Muscle layer of colon (tissue), 2 donors: Measurements from ENCODE around the gene PLA2G6.

Experiments
- H3K27ac ChIP-seq: one replicate; pipeline ENCODE4 v1.7.0; 2013; ENCODE audit warnings: low read depth, mild to moderate bottlenecking, low read length, moderate library complexity
- H3K27me3 ChIP-seq, 2 donors: one replicate each; pipeline ENCODE4 v1.7.0; 2013; ENCODE audit warnings: low read length in 2 of 2, mild to moderate bottlenecking in 2 of 2; ENCODE audit not compliant: insufficient read depth in 2 of 2, control insufficient read depth in 1 of 2
- H3K36me3 ChIP-seq: one replicate; pipeline ENCODE4 v1.7.0; 2013; ENCODE audit warnings: mild to moderate bottlenecking, low read length; ENCODE audit not compliant: insufficient read depth
- H3K4me1 ChIP-seq: one replicate; pipeline ENCODE4 v1.7.0; 2013; ENCODE audit warnings: mild to moderate bottlenecking, low read length; ENCODE audit not compliant: insufficient read depth
- H3K4me3 ChIP-seq, 2 donors: one replicate each; pipeline ENCODE4 v1.7.0; 2013; ENCODE audit warnings: low read length in 2 of 2, low read depth in 1 of 2, mild to moderate bottlenecking in 1 of 2, moderate library complexity in 1 of 2
- H3K9ac ChIP-seq: one replicate; pipeline ENCODE4 v1.7.0; 2013; ENCODE audit warnings: low read length
- H3K9me3 ChIP-seq: one replicate; pipeline ENCODE4 v1.7.0; 2013; ENCODE audit warnings: mild to moderate bottlenecking, low read length
- donor health status: abdominal sarcoma.
- donor health status: Adenocarcinoma of cecum.

The PLA2G6 gene

GRCh38 chr22:38221407-38221806, 39.8 kb upstream of the PLA2G6 start:
- Histone ChIP-seq H3K9me3 (no peaks in the 10 kb centered on the region), H3K27ac (no peak overlapping the region), H3K27me3 (no peaks in the 10 kb centered on the region), H3K9ac (no peak overlapping the region), H3K4me3 (no peak overlapping the region), H3K4me1 (peaks cover 27% of the 10 kb centered on the region), H3K36me3 (peaks cover 15% of the 10 kb centered on the region)

- H3K4me1 ChIP-seq: peaks cover 27% of the 10 kb centered on the region
- no peak overlapping the region for H3K9ac ChIP-seq
- peaks cover 13% of the 10 kb centered on the region for H3K36me3 ChIP-seq
Observed at GRCh38 chr22:38220653-38221386, 39.2 kb upstream of the PLA2G6 start.

GRCh38 chr22:38220163-38220562, 38.5 kb upstream of the PLA2G6 start:
- Histone ChIP-seq H3K27ac (no peak overlapping the region), H3K36me3 (peaks cover 11% of the 10 kb centered on the region), H3K9me3 (no peaks in the 10 kb centered on the region), H3K4me1 (peaks cover 27% of the 10 kb centered on the region), H3K9ac (no peak overlapping the region), H3K4me3 (no peak overlapping the region), H3K27me3 (no peaks in the 10 kb centered on the region)

More at GRCh38 chr22:38220653-38221386, 39.2 kb upstream of the PLA2G6 start:
- H3K9me3 ChIP-seq: no peaks in the 10 kb centered on the region
- H3K27ac ChIP-seq: no peak overlapping the region
- H3K27me3 ChIP-seq: no peaks in the 10 kb centered on the region
- H3K4me3 ChIP-seq: no peak overlapping the region

GRCh38 chr22:38219632-38220031, 38.0 kb upstream of the PLA2G6 start:
- H3K4me3 ChIP-seq: no peak overlapping the region
- H3K36me3 ChIP-seq: peaks cover 6% of the 10 kb centered on the region
- no peaks in the 10 kb centered on the region for H3K27me3 ChIP-seq
- H3K27ac ChIP-seq: peak overlapping the region; percentile 3
- no peaks in the 10 kb centered on the region for H3K9me3 ChIP-seq
- no peak overlapping the region for H3K9ac ChIP-seq
- H3K4me1 ChIP-seq: peaks cover 27% of the 10 kb centered on the region

- H3K9me3 ChIP-seq: no peaks in the 10 kb centered on the region
- peak overlapping the region; percentile 31 for H3K9ac ChIP-seq
- peaks cover 29% of the 10 kb centered on the region for H3K4me1 ChIP-seq
- H3K4me3 ChIP-seq: no peak overlapping the region
- H3K27me3 ChIP-seq: no peaks in the 10 kb centered on the region
- peak overlapping the region; percentile 76 for H3K27ac ChIP-seq
- H3K36me3 ChIP-seq: no peaks in the 10 kb centered on the region
Observed at GRCh38 chr22:38218661-38219622, 37.3 kb upstream of the PLA2G6 start.

GRCh38 chr22:38215156-38216038, 33.8 kb upstream of the PLA2G6 start:
- Histone ChIP-seq H3K27ac (no peak overlapping the region), H3K4me1 (peaks cover 32% of the 10 kb centered on the region), H3K27me3 (no peaks in the 10 kb centered on the region), H3K9ac (no peak overlapping the region), H3K36me3 (no peaks in the 10 kb centered on the region), H3K9me3 (no peaks in the 10 kb centered on the region), H3K4me3 (no peak overlapping the region)

GRCh38 chr22:38214302-38215056, 32.8 kb upstream of the PLA2G6 start:
- Histone ChIP-seq H3K4me1 (peaks cover 25% of the 10 kb centered on the region), H3K9ac (no peak overlapping the region), H3K27ac (no peak overlapping the region), H3K4me3 (peak overlapping the region in 1 of 2 donors; percentile 16), H3K36me3 (no peaks in the 10 kb centered on the region), H3K27me3 (no peaks in the 10 kb centered on the region), H3K9me3 (no peaks in the 10 kb centered on the region)

GRCh38 chr22:38213990-38214301, 32.3 kb upstream of the PLA2G6 start:
- no peaks in the 10 kb centered on the region for H3K27me3 ChIP-seq
- peak overlapping the region in 1 of 2 donors; percentile 16 for H3K4me3 ChIP-seq
- no peaks in the 10 kb centered on the region for H3K9me3 ChIP-seq
- H3K36me3 ChIP-seq: no peaks in the 10 kb centered on the region
- H3K27ac ChIP-seq: no peak overlapping the region
- no peak overlapping the region for H3K9ac ChIP-seq
- H3K4me1 ChIP-seq: peaks cover 19% of the 10 kb centered on the region

- Histone ChIP-seq H3K27ac (no peak overlapping the region), H3K9ac (no peak overlapping the region), H3K4me1 (peaks cover 16% of the 10 kb centered on the region), H3K4me3 (no peak overlapping the region), H3K9me3 (no peaks in the 10 kb centered on the region), H3K36me3 (no peaks in the 10 kb centered on the region), H3K27me3 (no peaks in the 10 kb centered on the region)
Observed at GRCh38 chr22:38213319-38213989, 31.8 kb upstream of the PLA2G6 start.

- H3K9ac ChIP-seq: no peak overlapping the region
- H3K4me3 ChIP-seq: no peak overlapping the region
- H3K9me3 ChIP-seq: no peaks in the 10 kb centered on the region
- no peaks in the 10 kb centered on the region for H3K27me3 ChIP-seq
- no peak overlapping the region for H3K27ac ChIP-seq
- peaks cover 10% of the 10 kb centered on the region for H3K4me1 ChIP-seq
- H3K36me3 ChIP-seq: no peaks in the 10 kb centered on the region
Observed at GRCh38 chr22:38212442-38212841, 30.8 kb upstream of the PLA2G6 start.
